NCI-H187 (cell line): ENCODE results near the gene CCDC38.

Experiments
- DNase-seq, 2 experiments: peaks; one replicate each; lab custom pipeline; 2025; lab: John Stamatoyannopoulos, UW

The CCDC38 gene

DNA sequence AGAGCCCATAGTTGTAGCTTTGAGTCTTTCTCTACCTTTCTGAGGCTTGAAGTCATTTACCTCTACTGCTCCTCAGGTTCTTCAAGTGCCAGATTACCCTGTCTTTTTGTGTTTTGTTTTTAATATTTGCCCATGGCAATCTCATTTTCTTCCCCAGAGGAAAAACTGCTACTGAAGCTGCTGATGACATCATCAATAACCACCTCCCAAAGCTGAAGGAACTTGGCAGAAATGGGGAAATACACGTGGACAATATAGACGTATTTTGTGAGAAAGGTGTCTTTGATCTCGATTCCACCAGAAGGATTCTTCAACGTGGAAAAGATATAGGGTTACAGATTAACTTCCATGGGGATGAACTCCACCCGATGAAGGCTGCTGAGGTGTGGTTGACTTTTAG lies 17.8 kb upstream of the CCDC38 start:
- no peak for DNase-seq

DNA sequence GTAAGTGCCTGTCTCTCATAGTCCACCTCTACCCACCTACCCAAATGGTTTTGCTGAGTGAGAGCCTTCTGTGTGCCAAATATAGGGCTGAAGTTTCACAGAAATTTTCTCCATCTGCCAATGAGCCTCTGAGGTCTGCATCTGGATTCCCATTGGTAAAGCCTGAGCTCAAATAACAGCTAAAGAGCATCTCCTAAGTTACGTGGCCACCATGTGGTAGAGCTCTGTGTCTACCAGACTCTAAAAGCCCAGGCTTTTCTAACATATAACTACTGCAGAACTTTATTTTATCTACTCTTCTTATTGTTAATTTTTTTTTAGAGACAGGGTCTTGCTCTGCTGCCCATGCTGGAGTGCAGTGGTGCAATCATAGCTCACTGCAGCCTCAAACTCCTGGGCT lies 16.7 kb upstream of the CCDC38 start:
- no peak for DNase-seq

DNA sequence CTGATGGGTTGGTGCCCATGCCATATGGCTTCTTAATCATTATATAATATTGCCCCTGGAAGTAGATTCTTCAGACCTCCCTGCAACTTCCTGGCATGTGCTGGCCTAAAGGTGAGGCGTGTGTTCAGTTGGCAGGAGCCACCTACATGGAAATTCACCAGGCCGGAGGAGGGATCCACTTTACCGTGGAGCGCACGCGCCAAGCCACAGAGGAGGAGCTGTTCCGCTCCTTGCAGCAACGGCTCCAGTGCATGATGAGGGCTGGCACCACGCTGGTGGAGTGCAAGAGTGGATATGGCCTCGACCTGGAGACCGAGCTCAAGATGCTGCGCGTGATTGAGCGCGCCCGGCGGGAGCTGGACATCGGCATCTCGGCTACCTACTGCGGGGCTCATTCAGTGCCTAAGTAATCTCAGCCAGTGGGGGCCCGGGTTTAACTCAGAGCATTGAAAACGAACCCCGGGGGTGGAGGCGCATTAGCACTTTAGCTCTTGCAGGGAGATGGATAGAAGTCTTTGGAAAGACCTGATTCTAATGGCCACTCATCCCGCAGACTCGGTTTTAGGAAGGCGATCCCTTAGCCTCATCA lies 14.2 kb upstream of the CCDC38 start:
- no peak for DNase-seq

DNA sequence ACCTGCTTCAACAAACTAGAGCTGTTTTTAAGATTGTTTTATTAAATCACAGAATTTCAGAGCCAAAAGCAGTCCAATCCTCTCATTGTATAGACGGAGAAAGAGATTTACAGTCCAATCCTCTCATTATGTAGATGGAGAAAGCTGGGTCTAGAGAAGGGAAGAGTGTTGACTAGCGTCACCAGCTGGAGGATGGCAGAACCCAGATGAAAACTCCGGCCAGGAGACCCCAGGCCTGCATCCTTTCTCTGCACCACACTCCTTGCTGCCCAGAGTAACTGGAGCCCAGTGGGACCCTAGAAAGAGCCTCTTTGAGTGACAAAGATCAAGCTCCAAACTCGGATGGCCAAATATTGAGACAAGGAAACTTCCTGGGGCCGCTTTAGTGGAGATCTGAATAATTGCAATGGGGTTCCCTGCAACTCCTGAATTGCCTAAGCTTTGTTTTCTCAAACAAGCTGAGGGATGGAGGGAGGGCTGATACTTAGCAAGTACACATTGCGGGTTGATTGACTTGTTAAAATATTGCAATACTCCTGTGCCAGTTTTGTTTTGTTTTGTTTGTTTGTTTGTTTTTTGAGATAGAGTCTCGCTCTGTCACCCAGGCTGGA lies 13.2 kb upstream of the CCDC38 start:
- DNase-seq = no peak

DNA sequence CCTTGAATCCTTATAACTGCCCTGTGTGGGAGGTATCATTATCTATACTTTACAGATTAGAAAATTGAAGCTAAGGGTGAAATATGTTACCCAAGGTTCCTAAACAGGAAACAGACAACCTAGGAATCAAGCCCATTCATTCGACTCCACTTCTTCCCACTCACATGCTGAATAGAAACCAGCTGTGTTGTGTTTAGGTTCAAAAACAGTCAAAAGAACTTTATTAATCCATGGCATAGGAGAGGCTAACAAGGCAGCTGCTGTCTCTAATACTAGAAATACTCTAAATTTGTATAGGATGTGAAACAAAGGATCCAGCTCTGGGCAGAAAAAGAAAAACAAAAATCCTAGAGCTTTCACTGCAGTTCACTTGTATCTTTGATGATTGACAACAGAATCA lies 10.6 kb upstream of the CCDC38 start:
- DNase-seq = no peak

DNA sequence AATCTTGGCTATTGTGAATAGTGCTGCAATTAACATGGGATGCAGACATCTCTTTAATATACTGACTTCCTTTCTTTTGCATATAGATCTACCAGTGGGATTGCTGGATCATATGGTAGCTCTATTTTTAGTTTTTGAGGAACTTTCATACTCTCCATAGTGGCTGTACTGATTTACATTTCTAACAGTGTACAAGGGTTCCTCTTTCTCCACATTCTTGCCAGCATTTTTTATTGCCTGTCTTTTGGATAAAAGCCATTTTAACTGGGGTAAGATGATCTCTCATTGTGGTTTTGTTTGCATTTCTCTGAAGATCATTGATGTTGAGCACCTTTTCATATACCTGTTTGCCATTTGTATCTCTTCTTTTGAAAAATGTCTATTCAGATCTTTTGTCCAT lies 9.1 kb upstream of the CCDC38 start:
- no peak for DNase-seq

DNA sequence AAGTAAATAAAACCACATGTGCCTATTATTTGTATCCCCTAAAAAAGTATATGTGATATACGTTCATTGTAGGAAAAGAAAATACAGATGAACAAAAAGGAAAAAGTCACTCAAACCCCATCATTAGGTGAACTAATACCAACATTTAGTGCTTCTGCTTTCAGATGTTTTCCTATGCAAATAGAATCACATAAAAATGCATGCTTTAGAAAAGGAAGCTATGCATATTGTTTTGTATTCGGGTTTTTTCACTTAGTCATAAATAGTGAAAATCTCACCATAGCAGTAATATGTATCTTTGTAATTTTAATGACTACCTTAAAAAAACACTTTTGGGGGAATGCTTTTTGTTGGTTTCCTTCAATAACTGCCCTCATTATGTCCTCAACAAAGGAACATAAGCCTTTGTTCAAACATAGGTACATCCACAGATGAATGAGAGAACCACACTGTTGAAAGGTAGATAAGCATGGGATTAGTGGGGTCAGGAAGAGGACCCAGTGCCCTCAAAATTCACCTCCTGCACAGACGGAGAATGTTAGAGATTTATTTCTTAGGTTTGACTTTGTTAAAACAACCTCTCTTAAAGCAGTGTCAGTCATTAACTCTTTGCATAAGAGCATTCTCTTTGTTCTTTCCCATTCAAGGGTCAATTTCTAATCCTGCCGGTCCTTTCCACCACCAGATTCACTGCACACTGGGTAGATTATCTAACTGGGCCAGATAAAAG lies 7.2 kb upstream of the CCDC38 start:
- no peak for DNase-seq

DNA sequence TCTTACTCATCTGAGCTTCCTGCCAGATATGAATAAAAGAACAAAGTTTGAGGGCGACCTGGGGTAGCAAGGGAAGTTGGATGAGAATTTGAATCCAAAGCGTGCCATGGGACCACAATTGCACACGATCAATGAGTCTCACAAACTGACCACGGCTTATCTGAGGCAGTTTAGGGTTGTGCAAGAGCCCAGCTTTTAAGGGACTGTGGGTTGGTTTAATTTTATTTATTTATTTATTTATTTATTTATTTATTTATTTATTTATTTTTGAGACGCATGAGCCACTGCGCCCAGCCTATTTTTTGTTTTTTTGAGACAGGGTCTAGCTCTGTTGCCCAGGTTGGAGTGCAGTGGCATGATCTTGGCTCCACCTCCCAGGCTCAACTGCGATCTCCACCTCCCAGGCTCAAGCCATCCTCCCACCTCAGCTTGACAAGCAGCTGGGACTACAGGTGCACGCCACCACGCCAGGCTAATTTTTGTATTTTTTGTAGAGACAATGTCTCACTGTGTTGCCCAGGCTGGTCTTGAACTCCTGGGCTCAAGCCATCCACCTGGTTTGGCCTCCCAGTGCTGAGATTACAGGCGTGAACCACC lies 1.8 kb upstream of the CCDC38 start:
- DNase-seq = no peak

DNA sequence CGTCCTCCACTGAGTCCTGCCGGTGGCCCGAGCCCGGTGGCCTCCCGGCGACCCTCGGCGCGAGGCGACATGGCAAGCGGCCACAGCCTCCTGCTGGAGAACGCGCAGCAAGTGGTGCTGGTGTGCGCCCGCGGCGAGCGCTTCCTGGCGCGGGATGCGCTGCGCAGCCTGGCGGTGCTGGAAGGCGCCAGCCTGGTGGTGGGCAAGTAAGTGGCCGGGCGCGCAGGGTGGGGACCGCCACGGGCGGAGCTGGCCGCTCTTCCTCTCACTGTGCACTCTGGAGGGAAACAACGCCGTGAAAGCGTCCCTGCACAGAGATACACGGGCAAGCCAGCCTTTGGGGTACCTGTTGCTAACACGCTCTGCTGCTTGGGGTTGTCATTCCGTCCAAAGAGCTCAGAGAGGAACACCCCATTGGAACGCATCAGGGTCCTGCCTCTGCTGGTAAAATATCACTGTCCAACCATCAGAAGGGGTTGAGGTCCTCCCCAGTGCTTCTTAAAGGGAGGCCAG lies 972 bp upstream of the CCDC38 start, which contains the start of gene AMDHD1:
Gene AMDHD1, plus strand, starts transcription at position 2 of the 513 bp plus-strand sequence. Its CDS starts 68 bp downstream, at position 70.
- DNase-seq = no peak

DNA sequence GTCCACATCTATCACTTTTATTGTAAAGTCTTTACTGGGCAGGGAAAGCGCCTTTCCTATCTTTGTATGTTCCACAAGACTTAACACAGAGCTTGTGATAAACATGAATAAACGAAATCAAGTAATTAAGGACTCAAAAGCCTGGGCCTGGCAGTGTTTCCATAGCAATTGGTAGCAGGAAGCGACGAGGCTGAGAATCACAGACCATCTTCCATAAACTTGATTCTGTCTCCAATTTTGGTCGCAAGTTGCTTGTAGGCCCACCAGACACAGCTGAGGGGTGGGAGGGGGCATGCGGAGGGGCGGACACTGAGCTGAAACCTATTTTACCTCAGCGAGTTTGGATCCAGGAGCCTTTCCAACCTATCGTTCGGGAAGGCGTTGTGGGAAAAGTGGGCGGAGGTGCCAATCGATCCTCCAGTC lies 302 bp downstream of the CCDC38 start:
- no peak for DNase-seq

DNA sequence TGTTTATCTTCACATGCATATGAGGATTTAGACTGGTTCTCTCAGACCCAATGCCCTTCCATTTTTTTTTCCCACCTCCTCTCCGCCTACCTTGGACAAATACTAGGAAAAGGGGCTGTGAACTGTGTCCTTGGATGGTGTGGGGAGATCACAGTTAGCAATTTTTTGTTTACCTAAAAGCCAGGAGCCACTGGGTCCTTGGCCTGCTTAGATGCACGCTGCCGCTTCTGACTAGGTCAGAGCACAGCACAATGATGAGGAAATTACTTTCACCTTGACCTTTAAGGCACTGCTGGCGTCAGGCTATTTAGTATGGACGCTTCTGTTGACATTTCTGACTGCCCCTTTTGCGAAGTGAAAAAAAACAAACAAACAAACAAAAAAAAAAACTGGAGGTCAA lies 1.9 kb downstream of the CCDC38 start:
- no peak for DNase-seq

DNA sequence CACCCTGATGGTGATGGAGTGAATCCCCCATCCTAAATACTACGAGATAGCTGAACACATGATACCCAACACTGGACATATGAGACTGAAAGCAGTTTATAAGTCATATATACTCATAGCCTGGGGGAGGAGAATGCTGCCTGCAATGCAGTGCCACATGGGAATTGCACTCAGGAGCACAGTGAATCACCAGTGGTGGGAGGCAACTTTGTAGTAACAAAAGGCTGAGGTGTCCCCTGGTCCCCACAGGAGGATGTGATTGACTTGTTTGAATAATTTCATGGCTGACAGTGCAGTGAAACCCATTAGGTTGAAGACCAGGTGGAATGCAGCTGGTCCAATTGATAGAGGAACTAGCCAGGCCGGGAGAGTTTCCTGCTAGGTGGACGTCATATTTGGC lies 20.2 kb downstream of the CCDC38 start:
- no peak for DNase-seq

DNA sequence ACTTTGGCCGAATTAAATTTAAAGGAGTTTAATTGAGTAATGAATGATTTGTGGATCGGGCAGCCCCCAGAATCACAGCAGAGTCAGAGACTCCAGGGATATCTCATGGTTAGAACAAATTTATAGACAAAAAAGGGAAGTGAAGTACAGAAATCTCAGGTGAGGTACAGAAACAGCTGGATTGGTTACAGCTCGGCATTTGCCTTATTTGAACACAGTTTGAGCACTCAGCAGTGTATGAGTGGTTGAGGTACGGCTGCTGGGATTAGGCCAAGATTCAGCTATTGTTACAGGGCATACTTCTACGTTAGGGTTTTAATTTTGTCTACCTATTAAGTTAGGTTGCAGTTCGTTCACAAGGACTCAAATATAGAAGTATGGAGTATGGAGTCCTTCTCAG lies 23.3 kb downstream of the CCDC38 start:
- no peak for DNase-seq

DNA sequence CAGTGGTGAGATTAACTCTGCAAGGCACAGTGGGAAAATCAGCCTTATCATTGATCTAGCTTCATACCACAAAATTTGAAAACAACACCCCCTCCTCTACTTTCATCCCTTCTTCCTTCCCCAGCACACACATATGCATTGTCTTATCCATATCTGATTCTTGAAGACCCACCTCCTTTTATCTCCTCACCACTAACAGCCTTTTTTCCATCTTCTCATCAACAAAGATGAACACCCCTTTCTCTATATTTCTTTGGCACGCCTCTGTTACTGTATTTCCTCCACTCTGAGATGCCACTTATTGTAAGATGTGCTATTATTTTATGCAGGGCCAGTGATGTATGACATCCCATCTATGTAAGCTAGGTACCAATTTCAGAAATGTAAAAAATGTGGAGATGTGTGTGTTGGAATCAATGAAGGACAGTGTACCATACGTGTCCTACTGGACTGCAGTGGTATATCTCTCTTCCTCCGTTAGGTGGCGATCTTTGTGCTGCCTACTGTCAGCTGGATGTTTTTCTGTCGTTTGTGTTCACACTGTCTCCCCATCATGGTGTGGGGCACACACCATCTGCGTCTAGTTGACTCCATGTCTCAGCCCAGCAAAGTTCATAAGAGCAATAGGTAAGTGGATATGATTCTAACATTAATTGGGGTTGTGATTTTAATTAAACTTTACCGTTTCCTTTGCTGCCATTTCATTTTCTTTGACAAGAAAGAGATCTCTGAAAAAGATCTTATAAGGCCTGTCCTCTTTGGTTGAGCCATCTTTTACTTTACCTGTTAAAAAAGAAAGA lies 24.0 kb downstream of the CCDC38 start:
- DNase-seq = peak in 1 of 2 experiments; percentile 18

DNA sequence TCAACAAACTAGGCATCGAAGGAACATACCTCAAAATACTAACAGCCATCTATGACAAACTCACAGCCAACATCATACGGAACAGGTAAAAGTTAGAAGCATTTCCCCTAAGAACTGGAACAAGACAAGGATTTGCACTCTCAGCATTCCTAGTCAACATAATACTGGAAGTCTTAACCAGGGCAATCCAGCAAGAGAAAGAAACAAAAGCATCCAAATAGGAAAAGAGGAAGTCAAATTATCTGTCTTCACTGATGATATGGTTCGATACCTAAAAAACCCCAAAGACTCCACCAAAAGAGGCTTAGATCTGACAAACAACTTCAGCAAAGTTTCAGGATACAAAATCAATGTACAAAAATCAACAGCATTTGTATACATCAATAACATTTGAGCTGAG lies 32.5 kb downstream of the CCDC38 start:
- DNase-seq = no peak

DNA sequence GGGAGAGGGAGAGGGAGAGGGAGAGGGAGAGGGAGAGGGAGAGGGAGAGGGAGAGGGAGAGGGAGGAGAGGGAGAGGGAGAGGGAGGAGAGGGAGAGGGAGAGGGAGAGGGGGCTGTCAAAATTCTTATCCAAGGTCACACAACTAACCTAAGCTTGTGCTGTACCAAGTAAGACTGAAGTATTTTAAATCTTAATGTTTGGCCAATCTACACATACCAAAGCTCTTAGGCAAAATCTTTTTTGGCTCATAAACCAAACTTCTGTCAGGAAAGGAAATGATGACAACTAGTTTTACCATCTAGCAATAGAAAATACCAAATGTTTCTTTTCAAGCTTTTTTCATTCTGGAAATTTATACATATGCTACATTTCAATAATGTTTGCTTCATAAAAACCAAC lies 33.8 kb downstream of the CCDC38 start:
- DNase-seq = no peak

DNA sequence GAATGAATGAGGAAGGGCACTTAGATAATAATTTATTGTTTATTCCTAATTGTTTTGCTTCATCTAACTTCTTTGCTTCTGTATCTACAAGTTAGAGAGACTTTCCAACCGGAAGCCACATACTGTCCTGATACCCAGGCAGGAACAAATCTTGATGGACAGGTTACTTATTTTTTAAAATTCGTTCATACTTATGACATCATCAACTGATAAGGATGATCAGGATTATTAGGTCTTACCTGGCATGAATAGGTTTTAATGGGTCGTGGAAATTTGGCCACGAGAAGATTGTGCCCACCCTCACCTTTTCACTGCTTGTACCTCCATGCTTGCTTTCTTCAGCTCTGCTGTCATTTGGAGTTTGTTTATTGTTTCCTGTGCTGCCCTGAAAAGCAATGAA lies 44.3 kb downstream of the CCDC38 start:
- DNase-seq = no peak

DNA sequence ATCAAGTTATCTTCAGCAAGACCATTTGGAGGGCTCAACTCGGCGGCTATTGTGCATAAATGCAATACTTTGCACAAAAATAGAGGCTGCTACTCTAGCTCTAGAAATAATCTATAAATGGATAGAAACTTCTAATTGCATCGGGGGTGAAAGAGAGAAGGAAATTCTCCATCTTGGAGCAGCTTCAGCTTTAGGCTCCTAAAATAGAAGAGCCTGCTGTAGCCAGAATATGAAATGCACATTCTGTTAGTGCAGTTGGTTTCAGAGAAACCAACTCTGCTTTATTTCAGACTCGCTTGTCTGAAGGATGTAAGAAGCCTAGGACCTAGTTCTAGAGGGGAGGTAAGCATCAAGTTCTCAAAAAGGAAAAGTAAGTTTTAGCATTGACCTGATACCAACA lies 45.6 kb downstream of the CCDC38 start:
- DNase-seq = no peak

DNA sequence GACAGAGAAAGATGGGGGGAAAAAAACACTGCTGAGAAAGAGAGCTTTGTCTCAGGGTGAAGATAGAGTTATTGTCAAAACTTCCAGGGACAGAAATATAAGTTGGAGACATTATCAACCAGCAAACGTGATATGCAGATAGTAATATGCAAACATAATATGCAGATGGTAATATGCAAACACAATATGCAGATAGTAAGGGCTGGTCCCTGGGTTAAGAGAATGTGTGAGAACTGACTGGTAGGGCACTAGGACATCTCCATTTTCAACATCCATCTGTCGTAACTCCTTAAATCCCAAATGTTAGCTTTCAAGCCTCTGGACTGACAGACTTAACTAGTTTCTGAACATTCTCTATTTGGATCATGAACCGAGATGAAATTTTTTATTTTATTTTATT lies 51.5 kb downstream of the CCDC38 start:
- DNase-seq = no peak

DNA sequence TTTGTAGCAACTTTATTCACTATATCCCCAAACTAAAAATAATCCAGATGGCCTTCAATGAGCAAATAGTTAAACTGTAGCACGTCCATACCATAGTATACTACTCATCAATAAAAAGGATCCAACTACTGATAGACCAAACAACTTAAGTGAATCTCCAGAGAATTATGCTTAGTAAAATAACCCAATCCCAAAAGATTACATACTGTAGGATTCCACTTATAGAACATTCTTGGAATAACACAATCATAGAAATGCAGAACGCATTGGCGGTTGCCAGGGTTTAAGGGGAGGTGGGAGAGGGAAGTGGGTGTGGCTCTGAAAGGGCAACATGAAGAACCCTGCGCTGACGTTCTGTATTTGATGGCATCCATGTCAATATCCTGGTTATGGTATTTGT lies 55.1 kb downstream of the CCDC38 start:
- no peak for DNase-seq

DNA sequence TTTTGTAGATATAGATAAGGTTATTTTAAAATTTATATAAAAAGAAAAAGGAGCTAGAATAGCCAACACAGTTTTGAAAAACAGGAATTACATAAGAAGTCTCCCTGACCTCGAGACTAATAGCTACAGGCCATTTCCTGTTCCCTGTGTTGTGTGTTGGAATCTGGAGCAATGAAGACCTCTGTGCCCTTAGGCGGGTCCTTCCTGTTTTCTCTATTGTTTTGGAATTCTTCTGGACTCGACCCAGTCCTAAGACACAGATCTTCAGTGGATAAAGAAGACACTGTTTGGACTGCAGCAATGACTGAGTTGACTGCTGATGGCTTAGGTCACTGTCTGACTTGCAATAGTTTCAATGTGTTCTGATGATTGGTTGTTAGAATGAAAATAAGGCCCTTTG lies 57.4 kb downstream of the CCDC38 start:
- no peak for DNase-seq

DNA sequence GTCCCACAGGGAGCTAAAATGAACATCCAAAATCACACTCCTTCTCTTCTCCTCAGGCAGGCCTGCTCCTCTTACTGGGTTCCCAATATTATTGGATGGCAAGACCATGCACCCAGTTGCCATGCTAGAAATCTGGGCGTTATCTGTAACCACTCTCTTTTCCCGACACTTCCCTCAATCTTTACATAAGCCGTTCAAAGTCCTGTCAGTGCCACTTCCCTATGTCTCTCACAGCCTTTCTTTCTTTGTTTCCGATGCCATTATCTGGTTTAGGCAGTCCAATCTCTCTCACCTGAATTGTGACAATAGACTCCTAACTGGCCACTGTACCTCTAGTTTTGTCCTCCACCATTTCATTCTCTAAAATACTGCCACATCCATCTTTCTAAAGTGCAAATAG lies 59.5 kb downstream of the CCDC38 start:
- no peak for DNase-seq
